Cardiac septum (tissue), 1 donor: Measurements from ENCODE around the gene CNN2. TPM values are rescaled to one million over a fixed set of nuclear protein-coding genes. Genes with fewer than 3 reads are reported as not detected.
"Not testable (repeated sequence)": the region's sequence is repeated elsewhere in the genome, so short reads cannot be mapped to it uniquely, and the experiment has no call there.

Experiments used
- DNase-seq: peaks from one replicate; pipeline ENCODE4 v3.0.0-alpha.2; 2020; ENCODE audit warnings: low spot score
- intact Hi-C: fragments of 100-400 bp; cut with DNase I; formaldehyde crosslinking; loops from one replicate; pipeline ENCODE4 v1.14.0; 2022
- total RNA-seq: library from RNA; stranded (reverse); fragmentation: NEBNext Ultra II Directional; extraction: Animal tissue kit (Norgen Biotek cat#: 25700); gene quantifications from one replicate; pipeline ENCODE4 v1.2.1, GENCODE V29; 2021
- donor health status: DM: no; HTN: no; CAD: no.

CNN2 gene
- total RNA-seq, 1 donor from 2014 or later = 44.8 TPM

DNA sequence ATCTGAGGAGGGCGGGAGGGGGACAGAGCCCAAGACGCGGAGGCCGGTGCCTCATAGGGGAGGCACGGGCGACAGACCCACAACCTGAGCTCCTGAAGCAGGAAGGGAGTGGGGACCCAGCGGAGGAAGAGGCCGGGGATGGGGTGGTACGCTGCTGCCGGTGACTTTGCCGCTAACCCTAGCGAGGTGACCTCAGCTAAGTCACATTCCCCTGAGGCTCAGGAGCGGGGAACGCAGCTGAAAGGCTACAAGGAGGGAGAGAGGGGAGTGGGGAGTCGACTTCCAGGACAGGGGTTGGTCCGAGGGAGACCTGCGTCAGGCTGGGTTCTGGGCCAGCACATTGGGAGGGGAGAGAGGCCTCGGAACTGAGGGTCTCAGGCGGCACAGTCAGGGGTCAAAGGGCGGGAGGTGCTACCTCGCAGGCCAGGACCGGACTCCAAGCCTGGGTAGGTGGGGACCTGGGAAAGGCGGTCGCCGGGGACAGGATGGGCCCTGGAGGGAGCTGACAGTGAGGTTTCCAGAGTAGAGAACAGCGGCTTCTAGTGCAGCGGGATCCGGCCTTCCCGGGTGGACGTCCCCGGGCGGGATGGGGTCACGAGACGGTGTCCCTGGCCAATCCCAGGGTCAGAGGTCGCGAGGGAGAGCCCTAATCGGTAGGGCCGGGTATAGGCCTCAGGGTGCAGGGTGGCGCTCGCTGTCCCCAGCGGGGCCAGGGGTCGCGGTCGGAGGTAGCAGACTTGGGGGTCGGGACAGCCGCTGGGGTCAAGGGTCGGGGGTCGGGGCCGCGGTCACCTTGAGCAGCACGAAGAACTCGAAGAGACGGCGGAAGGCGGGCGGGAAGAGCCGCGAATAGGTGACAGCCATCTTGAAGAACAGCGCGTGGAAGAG is 6.2 kb upstream of the CNN2 start:
- DNase-seq = no peak
- intact Hi-C loops = loop anchor here (2.0 kb wide), 1 partner anchor 83 kb away; the partner anchor contains the start of gene GPX4

DNA sequence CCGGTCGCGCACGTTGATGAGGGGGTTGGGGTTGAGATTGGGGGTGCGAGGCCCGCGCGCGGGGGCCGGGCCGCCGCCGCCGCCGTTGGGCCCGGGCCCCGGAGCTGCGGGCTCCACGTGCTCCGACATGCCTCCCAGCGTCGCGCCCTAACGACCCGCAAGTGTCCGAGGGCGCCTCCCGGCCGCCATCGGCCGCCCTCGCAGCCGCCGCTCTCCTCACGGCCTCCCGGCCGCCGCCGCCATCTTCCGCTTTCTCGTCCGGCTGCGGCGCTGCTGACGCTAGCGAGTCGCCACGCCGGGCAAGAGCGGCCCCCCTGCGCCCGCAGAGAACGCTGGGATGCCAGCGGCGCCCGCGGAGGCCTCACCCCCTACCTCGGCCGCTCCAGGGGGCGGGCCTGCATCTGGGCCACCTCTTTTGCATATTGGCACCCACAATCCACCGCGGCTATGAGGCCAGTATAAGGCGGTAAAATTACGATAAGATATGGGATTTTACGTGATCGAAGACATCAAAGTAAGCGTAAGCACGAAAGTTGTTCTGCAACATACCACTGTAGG is 5.5 kb upstream of the CNN2 start, which contains the start of gene TMEM259:
TMEM259 (minus strand) TSS at position 256 of the 558 bp plus-strand sequence; CDS start at position 129, 127 bp downstream.
- peak; percentile 99 for DNase-seq
- intact Hi-C loops = loop anchor here (2.0 kb wide), 1 partner anchor 82 kb away; the partner anchor contains the start of gene GPX4

DNA sequence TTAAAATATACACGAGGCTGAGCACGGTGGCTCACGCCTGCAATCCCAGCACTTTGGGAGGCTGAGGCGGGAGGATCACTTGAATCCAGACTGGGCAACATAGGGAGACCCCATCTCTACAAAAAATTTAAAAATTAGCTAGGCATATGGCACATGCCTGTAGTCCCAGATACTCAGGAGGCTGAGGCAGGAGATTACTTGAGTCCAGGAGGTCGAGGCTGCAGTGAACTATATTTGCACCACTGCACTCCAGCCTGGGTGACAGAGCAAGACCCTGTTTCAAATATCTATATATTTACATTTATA is 2.6 kb upstream of the CNN2 start:
- DNase-seq, intact Hi-C loops: not testable (repeated sequence)

DNA sequence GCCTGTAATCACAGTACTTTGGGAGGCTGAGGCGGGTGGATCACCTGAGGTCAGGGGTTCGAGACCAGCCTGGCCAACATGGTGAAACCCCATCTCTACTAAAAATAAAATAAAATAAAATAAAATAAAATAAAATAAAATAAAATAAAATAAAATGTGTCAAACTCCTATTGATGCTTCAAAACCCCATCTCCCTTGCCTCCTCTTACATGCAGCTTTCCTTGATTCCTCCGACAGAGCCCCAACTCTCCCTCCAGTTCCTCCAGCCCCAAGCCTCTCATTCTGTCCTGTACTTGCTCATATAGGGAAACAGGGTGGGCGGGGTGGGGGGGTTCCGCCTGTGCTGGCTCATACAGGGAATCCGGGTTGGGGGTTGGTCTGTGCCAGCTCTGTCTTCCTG is 1.3 kb upstream of the CNN2 start:
- intact Hi-C loops, DNase-seq: not testable (repeated sequence)

DNA sequence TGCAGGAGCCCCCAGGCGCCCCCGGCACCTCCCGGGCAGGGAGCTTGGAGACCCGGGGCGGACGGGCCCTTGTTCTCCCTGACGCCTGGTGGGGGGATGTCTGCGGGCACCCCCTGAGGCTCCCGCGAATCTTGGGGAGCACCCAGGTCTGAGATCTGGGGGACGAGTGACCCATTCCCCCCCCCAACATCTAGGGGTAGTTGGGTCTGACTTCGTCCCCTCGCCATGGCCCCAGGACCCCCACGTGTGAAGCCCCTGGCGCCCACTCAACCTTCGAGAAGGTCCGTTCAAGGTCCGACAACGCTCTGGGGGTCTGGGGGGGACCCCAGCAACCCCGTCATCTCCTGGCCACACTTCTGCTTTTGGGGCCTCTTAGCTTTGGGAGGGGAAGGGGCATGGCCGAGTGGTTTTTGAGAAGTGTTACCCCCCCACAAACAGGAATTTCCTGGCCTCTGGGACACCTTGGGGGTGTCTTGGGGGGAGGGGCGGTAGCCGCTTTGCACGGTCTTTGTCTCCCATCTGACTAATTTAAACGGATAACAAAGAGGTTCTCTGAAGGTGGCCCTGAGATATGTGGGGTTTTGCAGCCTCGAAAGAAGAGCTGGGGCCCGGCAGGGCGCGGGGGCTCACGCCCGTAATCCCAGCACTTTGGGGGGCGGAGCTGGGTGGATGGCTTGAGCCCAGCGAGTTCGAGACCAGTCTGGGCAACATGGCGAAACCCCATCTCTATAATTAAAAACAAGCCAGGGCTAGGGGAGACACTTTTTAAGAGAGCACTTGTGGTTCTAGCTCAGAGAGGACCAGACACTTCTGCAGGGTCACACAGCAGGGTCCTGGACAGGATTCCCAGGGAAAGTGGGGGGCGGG is 608 bp downstream of the CNN2 start:
- intact Hi-C loops = no loop called here
- no peak for DNase-seq

DNA sequence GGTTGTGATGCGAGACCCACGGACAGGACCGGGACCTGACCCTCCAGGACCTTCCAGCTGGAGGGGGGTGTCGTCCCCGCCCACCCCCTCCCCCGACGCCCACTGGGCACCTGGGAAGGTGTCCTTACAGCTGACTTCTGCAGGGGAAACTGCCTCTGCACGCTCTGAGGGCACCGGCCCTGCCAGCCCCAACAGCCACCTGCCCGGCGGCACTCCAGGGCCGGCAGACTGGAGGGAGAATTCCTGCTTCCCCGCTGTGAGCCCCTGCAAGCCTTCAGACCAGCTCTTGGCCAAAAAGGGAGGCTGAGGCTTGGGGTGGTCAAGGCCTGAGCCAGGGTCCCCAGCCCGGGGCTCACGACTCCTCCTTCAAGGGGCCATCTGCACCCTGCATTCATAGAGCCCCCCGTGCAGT is 1.2 kb downstream of the CNN2 start:
- intact Hi-C loops = no loop called here
- DNase-seq = no peak

DNA sequence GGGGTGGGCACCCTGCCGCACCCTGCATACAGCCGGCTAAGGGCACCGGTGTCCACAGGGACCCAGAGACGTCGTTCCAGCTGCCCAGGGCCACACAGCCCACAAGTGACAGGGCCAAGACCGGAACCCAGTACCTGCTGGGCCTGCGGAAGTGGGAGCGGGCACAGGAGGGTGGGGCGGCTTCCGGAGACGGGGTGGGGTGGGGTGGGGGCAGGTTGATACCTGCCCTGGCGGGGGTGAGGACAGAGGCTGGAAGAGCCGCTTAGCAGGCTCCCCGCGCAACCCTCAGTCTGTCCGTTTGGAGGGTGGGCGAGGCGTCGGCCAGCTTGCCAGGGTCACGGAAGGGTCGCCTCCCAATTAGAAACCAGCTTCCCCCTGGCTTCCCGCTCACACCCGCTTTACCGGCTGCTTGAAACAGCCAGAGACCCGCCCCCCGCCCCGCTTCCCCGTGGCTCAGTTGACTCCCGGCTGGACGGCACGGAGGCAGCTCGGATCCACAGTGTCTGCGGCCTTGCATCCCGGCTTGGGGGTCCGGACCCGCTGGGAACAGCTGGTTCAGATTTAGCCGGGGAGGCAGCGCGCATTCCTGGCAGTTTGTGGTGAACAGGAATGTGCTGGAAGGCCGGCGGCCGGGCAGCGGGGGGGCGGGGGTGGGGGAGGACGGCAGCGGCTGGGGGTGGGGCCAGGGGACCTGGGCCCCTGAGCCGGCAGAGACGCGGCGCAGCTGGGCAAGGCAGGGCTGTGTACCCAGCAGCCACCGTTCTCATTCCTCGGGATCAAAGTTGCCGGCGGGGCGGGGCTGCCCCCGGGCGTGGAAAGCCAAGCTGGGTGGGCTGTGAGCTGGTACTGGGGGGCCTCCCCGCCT is 1.9 kb downstream of the CNN2 start:
- intact Hi-C loops = no loop called here
- DNase-seq = peak; percentile 93

DNA sequence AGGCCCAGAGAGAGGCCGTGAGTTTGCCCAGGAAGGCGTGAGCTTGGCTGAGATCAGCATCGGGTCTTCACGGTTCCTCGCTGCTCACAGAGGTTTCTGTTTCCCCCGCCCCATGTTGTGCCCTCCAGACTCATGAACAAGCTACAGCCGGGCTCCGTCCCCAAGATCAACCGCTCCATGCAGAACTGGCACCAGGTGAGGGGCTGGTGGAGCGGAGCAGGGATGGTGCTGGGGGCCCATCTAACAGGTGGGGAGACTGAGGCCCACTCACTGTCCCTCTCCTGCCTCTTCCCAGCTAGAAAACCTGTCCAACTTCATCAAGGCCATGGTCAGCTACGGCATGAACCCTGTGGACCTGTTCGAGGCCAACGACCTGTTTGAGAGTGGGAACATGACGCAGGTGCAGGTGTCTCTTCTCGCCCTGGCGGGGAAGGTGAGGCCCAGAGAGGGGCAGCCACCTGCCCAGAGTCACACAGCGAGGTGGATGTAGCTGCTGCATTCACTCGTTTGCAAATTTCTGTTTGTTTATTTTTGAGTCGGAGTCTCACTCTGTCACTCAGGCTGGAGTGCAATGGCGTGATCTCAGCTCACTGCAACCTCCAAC is 6.0 kb downstream of the CNN2 start:
- intact Hi-C loops = no loop called here
- no peak for DNase-seq

DNA sequence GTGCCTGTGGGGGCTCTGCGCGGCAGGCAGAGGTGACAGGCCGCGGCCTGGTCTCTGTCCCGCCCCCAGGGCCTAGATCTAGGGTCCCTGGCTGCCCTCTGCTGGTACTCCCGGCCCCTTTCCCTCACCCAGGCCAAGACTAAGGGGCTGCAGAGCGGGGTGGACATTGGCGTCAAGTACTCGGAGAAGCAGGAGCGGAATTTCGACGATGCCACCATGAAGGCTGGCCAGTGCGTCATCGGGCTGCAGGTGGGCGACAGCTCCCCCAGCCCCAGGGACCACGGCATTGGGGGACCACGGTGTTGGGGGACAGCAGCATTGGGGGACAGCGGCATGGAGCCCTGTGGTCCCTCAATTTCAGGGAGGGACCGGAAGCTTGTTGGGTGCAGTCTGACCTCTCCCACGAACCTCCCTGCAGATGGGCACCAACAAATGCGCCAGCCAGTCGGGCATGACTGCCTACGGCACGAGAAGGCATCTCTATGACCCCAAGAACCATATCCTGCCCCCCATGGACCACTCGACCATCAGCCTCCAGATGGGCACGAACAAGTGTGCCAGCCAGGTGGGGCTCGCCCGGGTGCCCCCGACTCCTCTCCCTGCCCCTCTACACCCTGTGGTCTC is 9.7 kb downstream of the CNN2 start:
- intact Hi-C loops = no loop called here
- DNase-seq = no peak

DNA sequence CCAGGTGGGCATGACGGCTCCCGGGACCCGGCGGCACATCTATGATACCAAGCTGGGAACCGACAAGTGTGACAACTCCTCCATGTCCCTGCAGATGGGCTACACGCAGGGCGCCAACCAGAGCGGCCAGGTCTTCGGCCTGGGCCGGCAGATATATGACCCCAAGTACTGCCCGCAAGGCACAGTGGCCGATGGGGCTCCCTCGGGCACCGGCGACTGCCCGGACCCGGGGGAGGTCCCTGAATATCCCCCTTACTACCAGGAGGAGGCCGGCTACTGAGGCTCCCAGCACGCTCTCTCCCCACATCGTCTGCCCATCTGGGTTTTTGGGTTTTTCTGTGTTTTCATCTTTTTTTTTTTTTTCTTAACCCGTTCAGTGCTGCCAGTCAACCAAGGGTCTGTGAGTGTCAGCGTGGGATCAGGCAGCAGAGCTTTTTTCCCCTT is 11.2 kb downstream of the CNN2 start:
- intact Hi-C loops = no loop called here
- DNase-seq = no peak

DNA sequence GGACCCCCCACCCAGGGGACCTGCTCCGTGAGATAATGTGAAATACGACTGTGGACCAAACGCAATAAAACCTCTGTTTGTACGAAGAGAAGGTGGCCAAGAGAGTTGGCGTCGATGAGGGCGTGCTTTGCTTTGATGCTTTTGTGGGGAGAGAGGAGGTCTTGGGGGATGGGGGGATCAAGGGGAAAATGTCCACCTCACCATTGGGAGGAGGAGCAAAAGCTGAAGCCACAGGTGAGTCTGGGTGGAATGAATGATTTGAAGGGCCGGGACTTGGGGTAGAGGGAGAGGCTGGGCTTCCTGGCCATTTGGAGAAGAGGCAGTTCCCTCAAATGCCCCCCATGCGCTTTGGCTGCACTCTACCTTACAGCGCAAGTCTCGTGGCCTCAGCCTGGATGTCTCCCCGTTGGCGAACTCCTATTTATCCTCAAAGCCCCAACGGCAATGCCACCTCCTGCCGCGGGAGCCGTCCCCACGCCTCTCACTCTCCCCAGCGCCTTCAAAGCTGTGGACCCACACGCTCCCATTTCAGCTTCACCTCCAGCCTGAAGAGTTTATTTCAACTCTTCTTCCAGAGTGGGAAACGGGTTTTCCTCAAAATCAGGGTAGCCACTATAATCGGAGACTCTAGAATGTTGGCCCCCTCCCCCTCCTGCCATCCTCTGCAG is 12.7 kb downstream of the CNN2 start:
- intact Hi-C loops = no loop called here
- no peak for DNase-seq

DNA sequence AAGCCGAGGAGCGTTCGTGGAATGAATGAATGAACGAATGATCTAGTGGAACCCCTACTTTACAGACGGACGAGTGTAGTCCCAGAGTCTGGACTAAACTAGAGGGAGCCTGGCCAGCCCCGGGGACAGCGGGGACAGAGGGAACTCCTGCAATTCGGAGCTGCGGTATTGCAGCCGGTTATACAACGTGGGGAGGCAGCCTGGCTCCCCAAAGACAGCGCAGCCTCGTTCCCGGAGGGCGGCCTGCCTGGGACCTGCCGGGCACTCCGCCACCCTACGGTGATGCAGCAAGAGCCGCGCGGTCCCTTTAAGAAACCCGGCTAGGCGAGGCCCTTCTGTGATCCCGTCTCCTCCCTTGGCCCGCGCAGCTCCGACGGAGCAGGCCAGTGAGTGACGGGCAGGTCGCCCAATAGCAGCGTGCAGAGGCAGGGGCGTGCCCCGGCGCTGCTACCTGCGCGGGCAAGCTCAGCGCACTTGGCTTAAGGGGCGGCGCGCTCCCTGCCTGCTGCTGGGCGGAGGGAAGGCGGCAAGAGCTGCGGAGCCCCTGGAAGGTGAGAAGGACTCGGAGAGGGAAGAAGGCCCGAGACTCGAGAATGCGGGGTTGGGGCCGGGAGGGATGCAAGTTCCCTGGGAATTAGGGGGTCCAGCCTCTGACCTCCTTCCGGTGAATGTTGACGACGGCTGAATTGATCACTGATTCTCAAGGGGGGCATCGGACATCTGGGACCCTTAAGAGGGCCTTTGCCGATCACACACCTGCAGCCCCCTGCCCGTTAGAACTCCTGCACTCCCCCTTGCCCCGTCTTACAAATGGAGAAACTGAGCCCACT is 13.5 kb downstream of the CNN2 start, which contains the start of gene ABCA7:
ABCA7 (plus strand) TSS at position 462 of the 830 bp plus-strand sequence. CDS start 1,255 bp downstream, outside the sequence.
- intact Hi-C loops = no loop called here
- peak; percentile 100 for DNase-seq

DNA sequence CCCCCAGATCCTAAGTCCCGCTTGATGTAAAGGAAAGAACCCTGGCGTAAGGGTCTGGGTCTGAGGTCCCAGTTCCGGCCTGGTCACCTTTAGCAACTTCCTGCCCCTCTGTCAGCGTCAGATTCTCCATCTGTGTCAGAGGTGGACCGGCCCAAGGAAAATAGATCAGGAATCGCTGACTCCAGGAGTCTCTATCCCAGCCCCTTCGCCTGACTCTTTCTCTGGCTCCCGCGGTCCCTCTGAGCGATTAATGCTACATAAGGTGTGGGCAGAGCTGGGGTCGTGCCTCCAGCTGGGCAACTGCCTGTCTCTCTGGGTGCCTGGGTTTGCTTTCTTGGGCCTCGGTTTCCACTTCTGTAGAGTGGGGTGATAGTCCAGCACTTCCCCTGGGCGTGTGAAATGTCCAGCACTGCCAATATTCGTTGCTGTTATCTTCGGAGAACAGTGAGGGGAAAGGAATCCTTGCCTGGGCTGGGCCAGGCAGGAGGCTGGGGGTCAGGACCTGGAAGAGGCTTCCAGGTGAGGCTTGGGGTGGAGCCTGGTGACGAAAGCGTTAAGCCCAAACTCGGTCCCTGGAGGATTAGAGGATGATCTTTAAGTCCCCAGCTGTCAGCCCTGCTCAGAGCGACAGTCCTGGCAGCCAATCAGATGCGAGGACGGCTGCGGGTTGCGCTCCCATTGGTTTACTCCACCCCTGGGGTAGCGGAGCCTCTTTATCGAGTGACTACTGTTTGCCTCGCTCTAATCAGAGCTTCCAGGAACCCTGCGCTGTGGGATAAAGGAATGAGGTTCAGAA is 14.3 kb downstream of the CNN2 start:
- DNase-seq = peak; percentile 97
- intact Hi-C loops = no loop called here

DNA sequence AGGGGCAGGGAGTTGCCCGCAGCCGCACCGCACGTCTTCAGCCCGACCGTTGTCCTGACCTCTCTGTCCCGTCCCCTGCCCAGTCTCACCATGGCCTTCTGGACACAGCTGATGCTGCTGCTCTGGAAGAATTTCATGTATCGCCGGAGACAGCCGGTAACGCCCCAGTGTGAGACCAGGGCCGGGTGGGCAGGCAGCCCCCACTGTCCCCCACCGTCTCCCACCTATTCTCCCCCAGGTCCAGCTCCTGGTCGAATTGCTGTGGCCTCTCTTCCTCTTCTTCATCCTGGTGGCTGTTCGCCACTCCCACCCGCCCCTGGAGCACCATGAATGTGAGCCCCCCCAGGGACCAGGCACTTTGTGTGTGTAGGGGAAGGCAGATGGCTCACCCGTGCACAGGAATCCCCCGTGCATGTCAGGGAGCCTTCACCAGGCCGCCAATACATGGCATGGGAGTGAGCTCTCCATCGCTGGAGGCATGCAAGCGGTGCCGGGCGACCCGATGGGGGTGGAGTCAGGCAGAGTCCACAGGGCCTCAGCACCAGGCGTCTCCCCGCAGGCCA is 14.9 kb downstream of the CNN2 start:
- DNase-seq = no peak
- intact Hi-C loops = no loop called here

DNA sequence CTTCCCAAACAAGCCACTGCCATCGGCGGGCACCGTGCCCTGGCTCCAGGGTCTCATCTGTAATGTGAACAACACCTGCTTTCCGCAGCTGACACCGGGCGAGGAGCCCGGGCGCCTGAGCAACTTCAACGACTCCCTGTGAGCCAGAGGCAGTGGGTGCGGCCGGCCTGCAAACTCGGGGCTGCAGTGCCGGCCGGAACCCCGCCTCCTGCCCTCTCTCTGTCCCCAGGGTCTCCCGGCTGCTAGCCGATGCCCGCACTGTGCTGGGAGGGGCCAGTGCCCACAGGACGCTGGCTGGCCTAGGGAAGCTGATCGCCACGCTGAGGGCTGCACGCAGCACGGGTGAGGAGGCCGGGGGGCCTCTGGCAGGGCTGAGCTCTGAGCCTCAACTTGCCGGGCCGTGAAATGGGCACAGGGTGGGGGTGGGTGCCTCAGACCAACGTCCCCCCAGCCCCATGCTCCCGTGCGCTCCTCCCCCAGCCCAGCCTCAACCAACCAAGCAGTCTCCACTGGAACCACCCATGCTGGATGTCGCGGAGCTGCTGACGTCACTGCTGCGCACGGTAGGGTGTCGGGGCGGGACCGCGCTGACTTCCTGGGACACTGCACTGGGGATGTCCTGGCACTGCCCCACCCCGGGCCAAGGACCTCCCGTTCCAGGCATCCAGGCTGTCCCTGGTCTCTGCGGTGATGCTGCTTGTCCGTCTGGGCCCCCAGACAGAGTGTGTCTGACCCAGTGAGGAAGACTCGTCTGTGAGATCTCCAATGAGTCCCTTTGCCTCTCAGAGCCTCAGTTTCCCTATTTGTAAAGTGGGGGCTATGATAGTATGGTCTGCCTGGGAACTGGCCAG is 15.7 kb downstream of the CNN2 start:
- DNase-seq = no peak
- intact Hi-C loops = no loop called here
